T-helper 2 cell treated with Interferon-gamma antibody and Interleukin-4, amounts not matched to agents 5 μg/mL and 100 μg/mL, for 36 hours (primary cell): ENCODE data around the gene TCERG1.

Experiments used
- DNase-seq: peaks from one replicate; pipeline ENCODE4 v3.0.0; 2021; ENCODE audit warnings: low spot score
- H3K27ac Mint-ChIP-seq: one replicate; pipeline ENCODE4 v1.8.0; 2021; ENCODE audit warnings: mild to moderate bottlenecking, mixed read lengths
- H3K27me3 Mint-ChIP-seq: one replicate; pipeline ENCODE4 v1.8.0; 2021; ENCODE audit warnings: low read depth, mixed read lengths
- H3K36me3 Mint-ChIP-seq: one replicate; pipeline ENCODE4 v1.8.0; 2021; ENCODE audit warnings: low read depth, mixed read lengths
- H3K4me1 Mint-ChIP-seq: one replicate; pipeline ENCODE4 v1.8.0; 2021; ENCODE audit warnings: low read depth, mixed read lengths
- H3K4me3 Mint-ChIP-seq: one replicate; pipeline ENCODE4 v1.8.0; 2022; ENCODE audit warnings: mild to moderate bottlenecking, moderate library complexity, mixed read lengths
- H3K9me3 Mint-ChIP-seq: one replicate; pipeline ENCODE4 v1.8.0; 2021; ENCODE audit warnings: mixed read lengths

Gene TCERG1

DNA sequence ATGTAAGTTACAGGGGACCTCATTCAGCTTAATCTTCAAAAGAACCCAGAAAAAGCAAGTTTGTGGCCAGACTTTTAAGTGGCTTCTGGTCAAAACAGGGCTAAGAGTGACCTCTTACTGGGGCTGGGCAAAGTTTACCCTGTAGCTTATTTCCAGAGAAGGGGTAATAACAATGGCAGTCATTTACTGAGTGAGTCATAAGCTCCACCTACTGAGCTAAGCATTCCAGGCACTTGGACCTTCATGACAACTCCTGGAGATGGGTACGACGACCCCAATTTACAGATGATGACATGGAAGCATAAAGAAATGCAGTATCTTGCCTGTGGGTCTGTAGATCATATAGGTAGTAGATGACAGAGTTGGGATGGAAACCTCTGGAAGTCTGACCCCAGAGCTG lies 73.6 kb downstream of the TCERG1 start:
- Mint-ChIP-seq H3K4me3 (no peak overlapping the region), H3K27ac (no peak overlapping the region), H3K4me1 (no peaks in the 10 kb centered on the region), H3K36me3 (no peaks in the 10 kb centered on the region), H3K27me3 (peaks cover 7% of the 10 kb centered on the region), H3K9me3 (no peaks in the 10 kb centered on the region)
- no peak for DNase-seq

DNA sequence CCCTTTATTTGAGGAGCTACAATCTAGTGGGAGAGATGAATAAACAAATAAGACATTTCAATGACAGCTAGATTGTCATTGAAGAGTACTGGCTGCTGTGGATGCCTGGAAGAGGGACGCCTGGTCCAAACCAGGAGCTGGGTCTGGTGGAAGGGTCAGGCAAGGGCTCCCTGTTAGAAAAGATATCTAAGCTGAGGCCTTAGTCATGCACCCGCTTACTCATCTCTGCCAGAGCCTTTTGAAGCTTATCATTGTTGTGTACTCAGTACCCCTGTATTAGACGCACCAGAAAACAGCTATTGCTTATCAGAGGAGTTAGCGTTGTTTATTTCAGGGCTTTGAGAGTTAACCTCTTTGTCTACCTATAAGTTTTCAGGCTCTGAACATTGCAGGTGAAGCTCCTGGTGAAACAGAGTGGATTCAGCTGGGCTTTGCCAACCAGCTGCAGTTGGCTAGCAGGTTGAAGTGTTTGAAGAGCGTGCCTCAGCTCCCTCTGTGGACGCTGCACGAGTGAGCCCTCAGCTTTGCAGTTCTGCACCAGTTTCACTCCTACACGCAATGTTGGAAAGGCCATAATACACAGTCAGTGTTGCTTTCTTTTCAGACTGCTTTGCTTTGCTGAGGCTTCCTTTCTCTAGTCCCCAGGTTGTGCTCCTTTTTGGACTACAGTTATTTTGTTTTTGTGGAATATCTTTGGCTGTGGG lies 74.4 kb downstream of the TCERG1 start:
- no peaks in the 10 kb centered on the region for H3K36me3 Mint-ChIP-seq
- H3K27me3 Mint-ChIP-seq: peaks cover 7% of the 10 kb centered on the region
- no peak overlapping the region for H3K27ac Mint-ChIP-seq
- no peaks in the 10 kb centered on the region for H3K9me3 Mint-ChIP-seq
- H3K4me3 Mint-ChIP-seq: no peak overlapping the region
- no peaks in the 10 kb centered on the region for H3K4me1 Mint-ChIP-seq
- DNase-seq: no peak

DNA sequence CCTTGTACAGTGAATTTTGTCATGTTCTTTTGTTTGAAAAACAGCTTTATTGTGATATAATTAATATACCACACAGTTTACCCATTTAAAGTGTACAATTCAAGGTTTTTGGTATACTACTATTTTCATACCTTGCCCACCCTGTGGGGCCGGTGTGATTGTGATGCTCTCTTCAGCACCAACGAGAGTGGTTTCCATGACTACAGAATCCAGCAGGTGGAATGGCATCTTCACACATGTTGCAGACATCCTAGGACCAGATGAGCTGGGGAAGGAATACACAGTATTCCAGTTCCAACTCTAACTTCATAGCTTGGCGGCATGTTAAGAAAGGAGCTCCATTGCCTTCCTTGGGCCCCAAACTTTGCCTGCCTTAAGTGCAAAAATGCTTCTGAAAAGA lies 76.6 kb downstream of the TCERG1 start:
- Mint-ChIP-seq H3K36me3 (no peaks in the 10 kb centered on the region), H3K9me3 (no peaks in the 10 kb centered on the region), H3K4me1 (no peaks in the 10 kb centered on the region), H3K27me3 (peaks cover 13% of the 10 kb centered on the region), H3K27ac (no peak overlapping the region), H3K4me3 (no peak overlapping the region)
- DNase-seq: no peak

DNA sequence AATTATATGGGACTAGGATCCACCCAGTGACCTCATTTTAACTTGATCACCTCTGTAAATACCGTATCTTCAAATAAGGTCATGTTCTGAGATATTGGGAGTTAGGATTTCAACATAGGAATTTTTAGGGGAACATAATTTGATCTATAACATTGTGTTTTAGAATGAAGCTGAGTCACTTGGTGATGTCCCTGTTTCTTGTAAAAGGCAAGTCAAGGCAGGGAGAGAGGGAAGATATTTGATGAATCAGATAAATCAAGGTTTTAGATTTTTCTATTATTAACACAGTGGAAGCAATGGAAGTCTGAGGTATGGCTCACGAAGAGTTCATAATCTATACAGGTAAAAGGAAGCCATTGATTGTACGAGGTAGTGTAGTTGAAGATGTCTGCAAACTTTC lies 80.7 kb downstream of the TCERG1 start:
- H3K27me3 Mint-ChIP-seq: peaks cover 13% of the 10 kb centered on the region
- H3K4me1 Mint-ChIP-seq: peaks cover 5% of the 10 kb centered on the region
- no peaks in the 10 kb centered on the region for H3K36me3 Mint-ChIP-seq
- no peaks in the 10 kb centered on the region for H3K9me3 Mint-ChIP-seq
- H3K27ac Mint-ChIP-seq: no peak overlapping the region
- DNase-seq: no peak
- H3K4me3 Mint-ChIP-seq: no peak overlapping the region

DNA sequence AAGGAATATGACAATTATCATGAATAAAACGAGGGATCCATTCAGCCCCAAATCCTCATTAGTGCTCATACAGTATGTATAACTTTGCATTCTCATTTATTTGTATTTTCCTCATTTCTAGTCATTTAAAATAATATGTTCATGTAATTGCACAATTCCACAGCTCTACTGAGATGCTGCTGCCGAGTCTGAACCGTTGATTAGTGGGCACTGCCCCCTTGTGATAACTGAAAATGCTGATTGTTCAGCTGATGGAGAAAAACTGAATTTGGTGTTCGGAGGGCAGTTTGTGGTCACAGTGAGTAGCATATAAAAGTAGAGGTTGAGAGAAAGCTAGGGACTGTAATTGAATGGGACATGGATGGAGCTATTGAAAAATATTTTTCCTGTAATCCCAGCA lies 81.1 kb downstream of the TCERG1 start:
- H3K27ac Mint-ChIP-seq: no peak overlapping the region
- no peak for DNase-seq
- no peaks in the 10 kb centered on the region for H3K36me3 Mint-ChIP-seq
- peaks cover 7% of the 10 kb centered on the region for H3K4me1 Mint-ChIP-seq
- H3K4me3 Mint-ChIP-seq: no peak overlapping the region
- H3K9me3 Mint-ChIP-seq: no peaks in the 10 kb centered on the region
- peaks cover 13% of the 10 kb centered on the region for H3K27me3 Mint-ChIP-seq

DNA sequence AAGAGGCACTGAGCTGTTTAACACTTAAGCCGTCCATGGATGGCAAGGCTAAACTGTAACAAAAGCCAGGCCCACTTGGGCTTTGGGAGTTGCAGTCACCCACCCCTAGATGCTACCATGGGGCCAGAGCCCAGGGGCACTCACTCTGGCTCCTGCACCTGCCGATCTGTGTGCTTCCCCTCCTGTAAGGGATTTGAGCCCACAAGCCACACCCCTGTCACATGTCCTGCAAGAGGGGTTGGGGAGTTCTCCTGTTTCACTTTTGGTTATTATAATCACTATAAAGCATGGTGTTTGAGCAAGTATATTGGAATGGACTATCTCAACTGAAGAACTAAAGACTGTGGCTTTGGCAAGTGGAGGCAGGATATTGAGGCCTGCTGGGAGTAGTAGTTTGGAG lies 82.9 kb downstream of the TCERG1 start:
- H3K27me3 Mint-ChIP-seq: peaks cover 9% of the 10 kb centered on the region
- no peak overlapping the region for H3K27ac Mint-ChIP-seq

DNA sequence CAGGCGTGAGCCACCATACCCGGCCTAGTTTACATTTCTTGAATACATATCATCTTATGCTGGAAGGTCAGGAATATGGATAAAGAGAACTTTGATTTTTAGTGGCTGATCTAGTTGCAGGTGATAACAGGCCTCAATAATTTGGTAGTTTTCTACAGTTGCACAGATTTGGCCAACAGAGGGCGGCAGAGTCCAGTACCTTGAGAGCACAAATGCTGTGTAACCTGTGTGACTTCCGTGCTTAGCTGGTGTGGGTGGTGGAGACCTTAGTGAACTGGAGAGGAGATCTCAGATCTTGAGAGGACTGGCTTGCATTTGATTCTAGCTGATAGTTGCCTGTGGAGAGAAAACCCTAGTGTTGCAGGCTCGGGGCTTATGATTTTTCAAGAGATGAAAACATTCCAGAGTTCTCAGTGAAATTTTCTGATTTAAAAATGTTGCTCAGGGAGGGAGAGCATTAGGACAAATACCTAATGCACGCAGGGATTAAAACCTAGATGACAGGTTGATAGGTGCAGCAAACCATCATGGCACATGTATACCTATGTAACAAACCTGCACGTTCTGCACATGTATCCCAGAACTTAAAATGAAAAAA lies 86.2 kb downstream of the TCERG1 start:
- Mint-ChIP-seq H3K36me3 (no peaks in the 10 kb centered on the region), H3K9me3 (no peaks in the 10 kb centered on the region), H3K4me1 (peaks cover 10% of the 10 kb centered on the region), H3K4me3 (no peak overlapping the region), H3K27me3 (peaks cover 6% of the 10 kb centered on the region), H3K27ac (no peak overlapping the region)
- peak; percentile 63 for DNase-seq

More for the DNA sequence above, 82.9 kb downstream of the TCERG1 start:
- H3K36me3 Mint-ChIP-seq: no peaks in the 10 kb centered on the region
- no peak overlapping the region for H3K4me3 Mint-ChIP-seq
- no peaks in the 10 kb centered on the region for H3K9me3 Mint-ChIP-seq
- no peak for DNase-seq
- peaks cover 10% of the 10 kb centered on the region for H3K4me1 Mint-ChIP-seq

DNA sequence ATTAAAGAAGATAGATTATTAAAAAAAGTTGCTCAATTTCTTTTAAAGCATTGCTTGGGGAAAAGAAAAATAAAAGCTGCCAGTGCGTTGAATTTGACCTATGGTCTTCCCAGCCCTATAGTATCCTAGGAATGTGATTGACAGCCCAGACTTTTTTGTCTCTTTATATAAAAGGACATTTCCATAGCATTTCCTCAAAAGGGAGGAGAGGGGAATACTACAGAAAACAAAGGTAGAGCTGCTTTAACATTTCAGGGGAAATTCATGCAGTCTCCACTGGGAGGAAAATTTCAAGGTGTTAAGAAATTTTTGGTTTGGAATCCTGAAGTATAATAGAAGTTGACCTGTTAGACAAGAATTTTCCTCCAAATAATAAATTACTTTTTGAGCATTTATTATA lies 86.7 kb downstream of the TCERG1 start:
- Mint-ChIP-seq H3K4me3 (no peak overlapping the region), H3K4me1 (peaks cover 10% of the 10 kb centered on the region), H3K9me3 (no peaks in the 10 kb centered on the region), H3K36me3 (no peaks in the 10 kb centered on the region), H3K27me3 (peaks cover 6% of the 10 kb centered on the region), H3K27ac (no peak overlapping the region)
- DNase-seq: no peak

DNA sequence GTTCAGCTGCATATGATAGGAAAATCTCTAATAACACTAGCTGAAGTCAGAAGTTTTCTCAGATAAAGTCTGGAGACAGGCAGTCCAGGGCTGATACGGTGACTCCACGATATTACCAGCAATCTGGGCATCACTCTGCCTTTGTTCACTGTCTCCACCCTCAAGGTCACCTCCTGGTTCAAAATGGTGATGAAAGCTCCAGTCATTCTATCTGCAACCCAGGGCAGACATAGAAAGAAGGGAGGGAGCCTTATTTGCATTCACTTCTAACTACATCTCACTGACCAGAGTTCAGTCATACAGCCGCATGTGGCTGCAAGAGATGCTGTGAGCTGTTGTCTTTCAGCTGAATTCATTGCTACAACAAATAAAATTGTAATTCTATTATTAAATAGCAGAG lies 91.3 kb downstream of the TCERG1 start:
- no peak for DNase-seq
- Mint-ChIP-seq H3K4me1 (peaks cover under 1% of the 10 kb centered on the region), H3K36me3 (no peaks in the 10 kb centered on the region), H3K27me3 (peaks cover 3% of the 10 kb centered on the region), H3K4me3 (no peak overlapping the region), H3K27ac (no peak overlapping the region), H3K9me3 (no peaks in the 10 kb centered on the region)

DNA sequence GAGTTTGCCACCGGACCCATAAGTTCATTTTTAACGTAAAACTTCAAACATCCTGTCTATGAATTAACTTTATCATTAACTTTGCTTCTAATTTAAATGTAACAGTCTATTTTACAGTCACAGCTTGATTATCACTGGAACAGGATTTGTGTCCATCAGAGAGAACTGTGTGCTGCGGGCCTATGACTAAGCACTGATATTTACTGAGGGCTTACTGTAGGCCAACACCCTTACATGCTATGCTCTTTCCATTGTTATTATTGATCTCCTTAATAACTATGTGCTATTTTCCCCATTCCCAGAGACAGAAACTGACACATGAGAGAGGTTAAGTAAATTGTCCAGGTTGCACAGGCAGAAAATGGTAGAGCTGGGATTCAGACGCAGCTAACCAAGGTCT lies 92.8 kb downstream of the TCERG1 start:
- Mint-ChIP-seq H3K9me3 (no peaks in the 10 kb centered on the region), H3K36me3 (no peaks in the 10 kb centered on the region), H3K27ac (no peak overlapping the region), H3K27me3 (peaks cover 3% of the 10 kb centered on the region), H3K4me3 (no peak overlapping the region), H3K4me1 (no peaks in the 10 kb centered on the region)
- no peak for DNase-seq

DNA sequence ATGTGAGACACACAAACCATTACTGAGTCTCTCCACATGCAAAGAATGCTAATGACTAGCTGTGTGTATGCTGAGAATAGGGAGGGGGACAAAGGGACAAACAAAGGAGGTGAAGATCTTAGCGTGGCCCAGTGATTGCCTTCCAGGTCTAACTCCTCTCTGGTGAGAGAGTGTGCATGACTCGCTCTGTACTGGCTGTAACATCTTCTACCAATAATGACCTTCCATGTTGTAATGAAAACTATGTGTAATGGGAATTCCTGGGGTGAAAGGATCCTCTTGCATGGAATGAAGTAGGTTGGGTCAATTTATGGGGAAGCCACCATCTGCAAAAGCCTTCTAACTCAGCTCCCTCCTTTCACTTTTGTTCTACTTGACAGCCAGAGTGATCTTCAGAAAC lies 93.3 kb downstream of the TCERG1 start:
- H3K4me3 Mint-ChIP-seq: no peak overlapping the region
- H3K9me3 Mint-ChIP-seq: no peaks in the 10 kb centered on the region
- no peaks in the 10 kb centered on the region for H3K4me1 Mint-ChIP-seq
- H3K36me3 Mint-ChIP-seq: no peaks in the 10 kb centered on the region
- DNase-seq: no peak
- no peak overlapping the region for H3K27ac Mint-ChIP-seq
- H3K27me3 Mint-ChIP-seq: peaks cover 3% of the 10 kb centered on the region

DNA sequence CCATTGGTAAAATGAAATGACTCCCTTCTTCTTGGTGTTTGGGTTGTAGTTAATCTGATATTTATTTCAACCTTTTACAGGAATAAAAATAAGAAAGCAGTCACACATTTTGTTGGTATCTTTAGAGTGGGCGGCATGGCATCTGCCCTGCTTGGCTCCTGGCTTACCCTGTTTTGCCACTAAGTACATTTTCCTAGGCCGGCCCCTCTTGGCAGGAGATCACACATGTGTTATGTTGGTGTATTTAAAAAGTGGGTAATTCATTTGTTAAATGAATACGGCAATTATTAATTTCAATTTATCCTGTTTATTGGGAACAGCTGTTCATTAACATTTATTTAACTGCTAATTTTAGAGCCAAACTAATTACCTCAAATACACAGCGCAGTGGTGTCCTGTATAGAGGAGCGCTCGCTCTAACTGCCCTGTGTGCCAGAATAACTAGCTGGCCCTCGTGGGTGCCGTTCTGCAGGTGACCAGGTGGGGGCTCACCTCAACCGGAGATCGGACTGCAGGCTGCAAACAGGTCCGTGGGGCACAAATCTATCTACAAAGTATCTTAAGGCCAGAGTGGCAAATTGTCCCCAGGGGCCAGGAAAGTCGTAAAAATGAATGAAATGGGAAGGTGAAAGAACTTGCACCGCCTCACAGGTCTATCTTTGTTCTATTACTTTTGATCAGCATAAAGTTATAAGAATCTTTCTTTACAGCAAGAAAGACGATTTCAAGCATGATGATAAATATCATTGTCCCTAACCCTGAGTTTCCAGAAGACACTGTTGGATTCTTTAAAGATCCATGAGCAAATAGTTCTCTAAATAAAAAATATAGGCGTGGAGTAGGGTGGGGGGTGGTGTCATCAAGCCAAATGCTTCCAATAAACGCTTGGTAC lies 95.1 kb downstream of the TCERG1 start:
- DNase-seq: peak; percentile 38
- Mint-ChIP-seq H3K27me3 (peaks cover 6% of the 10 kb centered on the region), H3K4me3 (no peak overlapping the region), H3K4me1 (no peaks in the 10 kb centered on the region), H3K36me3 (no peaks in the 10 kb centered on the region), H3K9me3 (no peaks in the 10 kb centered on the region), H3K27ac (no peak overlapping the region)

DNA sequence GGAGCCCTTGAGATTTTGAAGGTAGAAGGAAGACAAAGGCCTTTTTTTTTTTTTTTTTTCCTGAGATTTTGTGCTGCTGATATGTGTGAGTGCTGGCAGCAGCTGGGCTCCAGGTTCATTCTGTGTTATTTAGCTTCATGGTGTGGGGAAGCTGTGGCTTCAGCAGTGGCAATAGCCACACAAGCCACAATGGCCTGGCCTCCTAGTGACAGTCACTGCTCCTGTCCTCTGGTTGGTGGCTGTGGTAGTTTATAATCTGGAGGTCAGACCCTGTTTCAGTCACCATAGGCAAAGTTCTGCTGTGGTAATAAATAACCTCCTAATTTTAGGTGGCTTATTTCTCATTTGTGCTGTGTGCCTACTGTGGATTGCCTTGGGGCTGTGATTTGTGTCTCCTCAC lies 97.1 kb downstream of the TCERG1 start:
- H3K36me3 Mint-ChIP-seq: no peaks in the 10 kb centered on the region
- DNase-seq: no peak
- H3K27me3 Mint-ChIP-seq: peaks cover 12% of the 10 kb centered on the region
- no peak overlapping the region for H3K4me3 Mint-ChIP-seq
- no peaks in the 10 kb centered on the region for H3K4me1 Mint-ChIP-seq
- H3K27ac Mint-ChIP-seq: no peak overlapping the region
- no peaks in the 10 kb centered on the region for H3K9me3 Mint-ChIP-seq

DNA sequence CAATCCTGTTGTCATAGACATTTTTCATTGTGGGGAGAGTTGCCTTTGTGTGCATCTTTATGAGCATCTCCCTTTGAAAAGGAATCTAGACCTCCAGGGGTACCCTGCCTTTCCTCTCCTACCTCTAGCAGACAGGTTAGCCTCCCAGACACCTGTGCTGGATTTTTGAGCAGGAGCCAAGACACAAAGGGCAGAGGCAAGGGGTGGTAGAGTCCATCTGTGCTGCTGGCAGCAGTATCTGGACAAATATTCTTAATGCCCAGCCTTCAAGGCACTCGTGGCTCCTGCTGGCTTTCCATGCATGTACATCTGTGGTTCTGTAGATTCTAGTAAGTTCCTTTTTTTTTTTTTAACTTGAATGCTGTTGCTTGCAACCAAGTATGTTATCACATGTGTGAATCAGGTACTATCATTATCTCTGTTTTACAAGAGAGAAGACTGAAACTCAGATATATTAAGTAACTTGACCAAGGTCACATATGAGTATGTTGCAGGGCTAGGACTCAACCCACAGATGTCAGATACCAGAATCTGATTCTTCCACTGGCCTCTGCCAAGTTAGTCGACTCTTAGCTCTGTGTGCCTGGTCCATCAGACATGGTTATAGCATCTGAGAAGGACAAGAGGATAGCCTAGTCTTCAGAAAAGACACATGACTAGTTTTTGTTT lies 101.8 kb downstream of the TCERG1 start:
- peaks cover 3% of the 10 kb centered on the region for H3K4me1 Mint-ChIP-seq
- H3K4me3 Mint-ChIP-seq: no peak overlapping the region
- no peak overlapping the region for H3K27ac Mint-ChIP-seq
- no peaks in the 10 kb centered on the region for H3K9me3 Mint-ChIP-seq
- H3K27me3 Mint-ChIP-seq: peaks cover 17% of the 10 kb centered on the region
- no peak for DNase-seq
- no peaks in the 10 kb centered on the region for H3K36me3 Mint-ChIP-seq
